Smooth muscle cell (in vitro differentiated cells): ENCODE measurements around the gene UCHL3. TPM values are rescaled to one million over a fixed set of nuclear protein-coding genes. Genes with fewer than 3 reads are reported as not detected.

ENCODE experiments used
- DNase-seq: peaks from one replicate; lab custom pipeline; 2025; ENCODE audit not compliant: unreplicated experiment; lab: John Stamatoyannopoulos, UW
- H2AFZ ChIP-seq: fragments of 200-600 bp; sonication (generic); 2 replicates; pipeline ENCODE4 v1.6.0; 2016; ENCODE audit warnings: antibody characterized with exemption, low read depth, mild to moderate bottlenecking
- H3F3A ChIP-seq: fragments of 200-600 bp; sonication (generic); 2 replicates; pipeline ENCODE4 v1.6.0; 2017; ENCODE audit warnings: antibody characterized with exemption, low read depth
- H3K27ac ChIP-seq: fragments of 200-600 bp; sonication (generic); 2 replicates; pipeline ENCODE4 v1.5.1; 2016; ENCODE audit warnings: low read depth, mild to moderate bottlenecking
- H3K27me3 ChIP-seq: fragments of 200-600 bp; sonication (generic); 2 replicates; pipeline ENCODE4 v1.6.1; 2016; ENCODE audit warnings: low read depth, mild to moderate bottlenecking
- H3K36me3 ChIP-seq: fragments of 200-600 bp; sonication (generic); 2 replicates; pipeline ENCODE4 v1.5.1; 2016; ENCODE audit warnings: low read depth
- H3K4me1 ChIP-seq: fragments of 200-600 bp; sonication (generic); 2 replicates; pipeline ENCODE4 v1.5.1; 2016; ENCODE audit warnings: low read depth
- H3K4me2 ChIP-seq: fragments of 200-600 bp; sonication (generic); 2 replicates; pipeline ENCODE4 v1.6.0; 2016; ENCODE audit warnings: mild to moderate bottlenecking
- H3K4me3 ChIP-seq: fragments of 200-600 bp; sonication (generic); 2 replicates; pipeline ENCODE4 v1.5.1; 2016; ENCODE audit warnings: mild to moderate bottlenecking
- H3K79me2 ChIP-seq: fragments of 200-600 bp; sonication (generic); 2 replicates; pipeline ENCODE4 v1.6.0; 2016; ENCODE audit warnings: low read depth, mild to moderate bottlenecking
- H3K9ac ChIP-seq: fragments of 200-600 bp; sonication (generic); 2 replicates; pipeline ENCODE4 v1.6.0; 2016; ENCODE audit warnings: low read depth
- H3K9me3 ChIP-seq: fragments of 200-600 bp; sonication (generic); replicated peaks from 2 replicates; pipeline ENCODE4 v1.5.1; 2016; ENCODE audit warnings: low read depth
- H4K20me1 ChIP-seq: fragments of 200-600 bp; sonication (generic); 2 replicates; pipeline ENCODE4 v1.6.0; 2016; ENCODE audit warnings: low read depth
- WGBS: methylation state at CpG from one replicate; pipeline ENCODE4 v1.1.7; 2016; ENCODE audit warnings: low lambda C conversion rate; 5-methylcytosine and 5-hydroxymethylcytosine counted together
- polyA plus RNA-seq: library from polyadenylated mRNA; unstranded; fragments of >200 nt; fragmentation: Nextera tagmentation; extraction: Ambion mirVana; gene quantifications from 2 replicates; pipeline ENCODE4 v1.2.1, GENCODE V29; 2016
- total RNA-seq: library from RNA; depleted of rRNA; stranded (reverse); fragments of >200 nt; gene quantifications from 2 replicates; pipeline ENCODE4 v1.2.3, GENCODE V29; 2014
- TF ChIP-seq, protein P1 (sequence below): fragments of 200-600 bp; sonication (generic); IDR thresholded peaks from 2 replicates; pipeline ENCODE4 v1.5.1; 2017; ENCODE audit warnings: borderline replicate concordance, mild to moderate bottlenecking, antibody characterized with exemption; ENCODE audit not compliant: insufficient read depth, poor library complexity, severe bottlenecking

UCHL3 gene
- total and polyA plus RNA-seq, 2 experiments from 2014 or later = 47.3 to 50.9 TPM

DNA sequence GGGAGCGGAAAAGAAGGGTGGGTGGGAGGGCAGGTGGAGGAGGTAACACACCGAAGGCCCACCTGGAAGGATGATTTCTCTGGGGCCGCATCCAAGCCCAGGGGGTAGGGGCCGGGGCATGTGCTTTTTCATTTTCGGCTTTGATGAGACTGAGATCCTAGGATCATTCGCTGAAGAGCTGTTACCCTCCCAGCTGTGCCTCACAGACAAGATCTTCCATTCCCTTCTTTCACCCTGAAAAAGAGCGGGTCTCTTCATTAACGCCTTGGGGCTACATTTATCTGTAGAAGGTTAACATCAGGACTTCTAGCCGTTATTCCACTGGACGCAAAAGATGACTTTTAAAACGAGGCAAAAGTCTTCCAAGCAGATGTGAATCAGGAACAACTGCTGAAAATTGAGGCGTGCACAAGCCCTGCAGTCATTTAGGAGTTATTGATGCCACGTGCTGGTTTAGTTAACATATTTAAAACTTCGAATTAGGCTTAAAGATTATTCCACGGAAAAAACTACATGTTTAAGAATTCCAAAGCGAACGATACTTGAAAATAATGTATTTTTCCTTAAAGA is 87.7 kb downstream of the UCHL3 start:
- Histone ChIP-seq H4K20me1 (peaks cover 54% of the 10 kb centered on the region), H2AFZ (no peak overlapping the region), H3K4me3 (peak overlapping the region; percentile 76), H3K9me3 (no peaks in the 10 kb centered on the region), H3K36me3 (no peaks in the 10 kb centered on the region), H3K9ac (peak overlapping the region; percentile 75), H3F3A (peaks cover 19% of the 10 kb centered on the region), H3K27me3 (no peaks in the 10 kb centered on the region), H3K4me2 (peak overlapping the region; percentile 99), H3K27ac (no peak overlapping the region), H3K79me2 (peaks cover 60% of the 10 kb centered on the region), H3K4me1 (peaks cover 12% of the 10 kb centered on the region)
- 5% methylated on average over 15 of the region's 17 CpGs for WGBS
- TF ChIP-seq, protein P1, sequence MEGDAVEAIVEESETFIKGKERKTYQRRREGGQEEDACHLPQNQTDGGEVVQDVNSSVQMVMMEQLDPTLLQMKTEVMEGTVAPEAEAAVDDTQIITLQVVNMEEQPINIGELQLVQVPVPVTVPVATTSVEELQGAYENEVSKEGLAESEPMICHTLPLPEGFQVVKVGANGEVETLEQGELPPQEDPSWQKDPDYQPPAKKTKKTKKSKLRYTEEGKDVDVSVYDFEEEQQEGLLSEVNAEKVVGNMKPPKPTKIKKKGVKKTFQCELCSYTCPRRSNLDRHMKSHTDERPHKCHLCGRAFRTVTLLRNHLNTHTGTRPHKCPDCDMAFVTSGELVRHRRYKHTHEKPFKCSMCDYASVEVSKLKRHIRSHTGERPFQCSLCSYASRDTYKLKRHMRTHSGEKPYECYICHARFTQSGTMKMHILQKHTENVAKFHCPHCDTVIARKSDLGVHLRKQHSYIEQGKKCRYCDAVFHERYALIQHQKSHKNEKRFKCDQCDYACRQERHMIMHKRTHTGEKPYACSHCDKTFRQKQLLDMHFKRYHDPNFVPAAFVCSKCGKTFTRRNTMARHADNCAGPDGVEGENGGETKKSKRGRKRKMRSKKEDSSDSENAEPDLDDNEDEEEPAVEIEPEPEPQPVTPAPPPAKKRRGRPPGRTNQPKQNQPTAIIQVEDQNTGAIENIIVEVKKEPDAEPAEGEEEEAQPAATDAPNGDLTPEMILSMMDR = no peak
- no peak for DNase-seq

DNA sequence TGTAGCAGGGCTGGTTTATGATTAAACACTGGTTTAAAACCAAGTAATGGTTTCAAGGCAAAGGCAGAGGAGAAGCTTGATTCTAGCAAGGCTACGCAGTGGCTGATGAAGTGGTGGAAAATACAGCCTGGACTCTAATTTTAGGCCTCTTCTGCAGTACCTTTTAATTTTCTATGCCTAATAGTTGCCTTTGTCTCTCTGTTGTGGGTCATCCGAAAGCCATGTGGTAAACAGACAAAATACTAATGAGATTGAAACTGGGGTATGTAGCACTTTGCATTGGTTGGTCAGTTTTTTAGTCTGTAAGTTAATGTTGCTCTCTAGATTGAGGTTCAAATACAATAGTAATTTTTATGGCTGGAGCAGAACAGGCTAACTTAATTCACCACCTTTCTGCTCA is 89.9 kb downstream of the UCHL3 start:
- TF ChIP-seq, protein P1 = no peak
- Histone ChIP-seq H3F3A (peaks cover 12% of the 10 kb centered on the region), H3K27ac (no peak overlapping the region), H3K9me3 (no peaks in the 10 kb centered on the region), H4K20me1 (peaks cover 76% of the 10 kb centered on the region), H3K4me3 (peak overlapping the region; percentile 76), H2AFZ (no peak overlapping the region), H3K27me3 (no peaks in the 10 kb centered on the region), H3K79me2 (peaks cover 82% of the 10 kb centered on the region), H3K9ac (no peak overlapping the region), H3K36me3 (peaks cover 2% of the 10 kb centered on the region), H3K4me1 (peaks cover 12% of the 10 kb centered on the region), H3K4me2 (peak overlapping the region; percentile 99)
- DNase-seq = no peak
- WGBS = 77% methylated on average over 2 of the region's 2 CpGs

DNA sequence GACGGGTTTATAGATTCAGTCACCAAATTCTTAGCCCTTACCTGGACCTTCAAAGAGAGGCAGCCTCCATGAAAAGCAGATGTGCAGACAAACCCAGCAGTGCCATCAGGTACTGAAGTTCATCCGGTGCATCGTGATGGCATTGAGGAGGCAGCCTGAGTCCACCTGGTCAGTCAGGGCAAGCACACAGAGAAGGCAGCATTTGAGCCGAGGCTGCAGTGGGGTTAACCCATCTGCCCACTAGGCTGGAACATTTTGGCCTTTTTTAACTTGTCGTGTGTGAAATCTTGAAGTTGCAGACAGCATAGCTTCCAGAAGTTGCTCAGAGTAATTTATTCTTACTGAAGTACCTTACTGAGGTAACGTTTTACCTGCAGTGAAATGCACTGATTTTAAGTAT is 91.4 kb downstream of the UCHL3 start:
- Histone ChIP-seq H3K4me1 (peaks cover 12% of the 10 kb centered on the region), H3K27me3 (no peaks in the 10 kb centered on the region), H3K36me3 (peaks cover 9% of the 10 kb centered on the region), H3K9me3 (no peaks in the 10 kb centered on the region), H3F3A (peaks cover 7% of the 10 kb centered on the region), H3K9ac (no peak overlapping the region), H4K20me1 (peaks cover 91% of the 10 kb centered on the region), H3K79me2 (peaks cover 98% of the 10 kb centered on the region), H3K4me3 (no peak overlapping the region), H3K4me2 (peak overlapping the region; percentile 99), H2AFZ (no peak overlapping the region), H3K27ac (no peak overlapping the region)
- 92% methylated on average over 6 of the region's 6 CpGs for WGBS
- TF ChIP-seq, protein P1 = no peak
- no peak for DNase-seq

DNA sequence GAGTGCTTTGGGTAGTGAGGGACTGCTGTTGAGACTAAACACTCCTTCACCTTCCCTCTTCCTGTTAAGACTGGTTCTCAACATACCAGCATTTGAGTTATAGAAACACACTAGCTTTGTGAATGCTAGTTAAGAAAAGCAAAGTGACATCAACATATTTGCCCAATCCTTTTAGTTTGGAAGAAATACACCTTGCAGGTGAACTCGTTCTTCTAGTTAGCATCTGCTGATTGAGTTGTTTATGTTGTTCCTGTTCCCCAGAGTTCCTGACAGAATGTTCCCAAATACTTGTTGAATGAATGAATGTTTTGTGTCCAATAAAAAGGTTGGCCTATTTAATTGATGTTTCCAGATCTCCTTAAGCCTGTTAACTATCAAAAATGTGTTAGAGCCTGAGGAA is 93.6 kb downstream of the UCHL3 start:
- 67% methylated on average over 1 of the region's 1 CpG for WGBS
- TF ChIP-seq, protein P1 = no peak
- Histone ChIP-seq H2AFZ (no peak overlapping the region), H3F3A (no peaks in the 10 kb centered on the region), H3K9ac (no peak overlapping the region), H3K4me1 (peaks cover 3% of the 10 kb centered on the region), H4K20me1 (peaks cover 100% of the 10 kb centered on the region), H3K9me3 (no peaks in the 10 kb centered on the region), H3K27ac (peak overlapping the region; percentile 3), H3K4me2 (no peak overlapping the region), H3K4me3 (no peak overlapping the region), H3K27me3 (no peaks in the 10 kb centered on the region), H3K36me3 (peaks cover 9% of the 10 kb centered on the region), H3K79me2 (peaks cover 100% of the 10 kb centered on the region)
- no peak for DNase-seq
